Measurements from ENCODE around the gene PPP2R5D.

DNA sequence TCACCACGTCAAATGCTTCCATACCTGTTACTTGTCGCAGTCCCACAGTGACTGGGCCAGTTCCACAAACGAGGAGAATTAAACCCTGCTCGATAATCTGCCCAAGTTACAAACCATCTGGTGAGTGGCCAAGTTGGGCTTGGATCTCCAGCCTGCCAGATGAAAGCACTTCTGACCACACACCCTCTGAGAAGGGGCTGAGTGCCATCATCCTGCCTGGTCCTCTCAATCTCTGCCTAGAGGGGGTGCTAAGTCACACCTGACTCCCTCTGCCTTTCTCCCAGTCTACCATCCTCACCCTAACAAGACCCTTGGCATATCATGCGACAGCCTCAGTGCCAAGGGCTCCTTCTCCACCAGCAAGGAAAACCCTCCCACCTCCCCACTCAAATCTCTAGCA lies 52.8 kb downstream of the PPP2R5D start:
- TF ChIP-seq CTCF (IDR thresholded peaks at IDR 0.05; ENCODE audit: low read depth, low read length), result no peak
- TF ChIP-seq EZH2phosphoT487 (IDR thresholded peaks at IDR 0.05; ENCODE audit: low read depth), result no peak
